ENCODE results near the gene MYL7.
"Not testable (repeated sequence)": the region's sequence is repeated elsewhere in the genome, so short reads cannot be mapped to it uniquely, and the experiment has no call there.

Gene MYL7, protein sequence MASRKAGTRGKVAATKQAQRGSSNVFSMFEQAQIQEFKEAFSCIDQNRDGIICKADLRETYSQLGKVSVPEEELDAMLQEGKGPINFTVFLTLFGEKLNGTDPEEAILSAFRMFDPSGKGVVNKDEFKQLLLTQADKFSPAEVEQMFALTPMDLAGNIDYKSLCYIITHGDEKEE

GRCh38 chr7:44141221-44141850 is at the start of gene MYL7:
Gene MYL7, minus strand, starts transcription at chr7:44141332. Its CDS starts 27 bp downstream, at chr7:44141305.
- DNase-seq (ENCODE audit: low read depth in 2 of 2) = no peak

DNA sequence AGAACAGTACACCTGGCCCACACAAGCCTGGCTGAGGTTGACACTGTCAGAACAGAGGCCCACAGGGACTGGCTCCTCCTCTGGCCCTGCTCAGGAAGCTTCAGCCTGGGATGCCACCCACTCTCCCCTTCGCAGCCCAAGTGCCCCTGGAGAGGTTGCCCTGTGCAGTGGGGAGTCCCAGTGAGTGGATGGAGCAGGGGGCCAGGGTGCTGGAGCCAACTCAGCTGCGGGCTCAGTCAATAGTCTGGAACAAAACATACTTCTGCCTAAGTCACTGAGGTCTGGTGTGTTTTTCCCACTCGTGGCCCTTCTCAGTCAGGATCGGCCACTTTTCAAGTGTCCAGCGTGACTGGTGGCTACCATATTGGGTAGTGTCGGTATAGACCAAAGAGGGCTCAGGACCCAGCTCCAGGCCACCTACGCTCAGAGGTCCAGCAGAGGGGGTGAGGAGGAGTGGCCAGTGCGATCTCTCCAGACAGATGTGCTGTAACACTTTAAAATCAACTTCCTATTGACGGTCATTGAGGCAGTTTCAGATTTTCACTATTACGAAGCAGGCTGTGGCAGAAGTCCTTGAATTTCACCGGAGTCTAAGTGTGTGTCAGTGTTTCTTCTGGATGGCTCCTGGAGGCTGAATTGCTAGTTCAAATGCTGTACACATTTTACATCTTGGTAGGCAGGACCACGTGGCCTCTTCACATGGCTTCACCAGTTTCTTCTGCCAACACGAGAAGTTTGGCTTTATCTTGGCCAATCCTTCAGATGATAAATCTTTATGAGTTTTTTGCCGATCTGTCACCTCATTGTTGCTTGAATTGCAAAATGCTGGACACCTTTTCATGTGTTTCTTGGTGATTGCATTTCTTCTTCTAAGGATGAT is 49.1 kb upstream of the MYL7 start:
- no peak for DNase-seq (ENCODE audit: low read depth in 2 of 2)

GRCh38 chr7:44189286-44189992 is 48.3 kb upstream of the MYL7 start, which contains the start of gene GCK:
Gene GCK, minus strand, starts transcription at chr7:44189439. Its CDS starts 486 bp downstream, at chr7:44188953.
- no peak for DNase-seq (ENCODE audit: low read depth in 2 of 2)

DNA sequence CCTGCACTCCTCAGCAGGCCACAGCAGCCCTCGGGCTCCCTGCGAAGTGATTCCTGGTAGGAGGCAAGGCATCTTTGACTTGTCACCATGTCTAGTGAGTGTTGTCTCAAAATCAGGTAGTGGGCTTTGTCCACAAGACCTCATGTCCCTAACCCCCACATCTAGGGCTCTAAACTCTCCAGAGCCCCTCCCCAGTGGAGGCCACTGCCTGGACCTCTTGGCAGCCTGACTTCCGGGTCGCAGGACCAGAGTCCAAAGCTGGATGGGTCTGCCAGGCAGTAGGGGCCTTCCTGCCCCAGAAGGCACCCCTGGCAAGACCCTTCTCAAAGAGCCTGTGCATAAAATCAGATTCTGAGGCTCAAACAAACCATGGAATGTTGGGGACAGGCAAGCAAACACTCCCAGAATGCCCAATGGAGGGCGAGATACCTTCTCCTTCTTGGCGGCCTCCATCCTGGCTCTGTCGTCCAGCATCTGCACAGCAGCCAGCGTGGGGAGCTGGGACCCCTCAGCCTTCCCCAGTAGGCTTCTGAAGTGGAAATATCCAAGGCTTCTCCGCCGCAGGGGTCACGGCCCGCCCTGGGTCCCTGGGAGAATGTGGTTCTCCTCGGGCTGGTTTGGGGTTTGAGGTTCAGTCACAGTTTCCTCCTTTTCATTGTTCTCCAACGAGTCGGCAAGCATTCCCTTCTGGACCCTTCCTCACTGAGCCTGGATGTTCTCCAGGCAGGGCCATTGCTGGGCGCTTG is 47.5 kb upstream of the MYL7 start:
- no peak for DNase-seq (ENCODE audit: low read depth in 2 of 2)

- no peak for DNase-seq (ENCODE audit: low read depth in 2 of 2)
These were observed 46.7 kb upstream of the MYL7 start for GRCh38 chr7:44187636-44188416.

GRCh38 chr7:44186736-44187135 is 45.6 kb upstream of the MYL7 start:
- no peak for DNase-seq (ENCODE audit: low read depth in 2 of 2)

- no peak for DNase-seq (ENCODE audit: low read depth in 2 of 2)
These were observed 44.6 kb upstream of the MYL7 start for GRCh38 chr7:44185729-44186128.

DNA sequence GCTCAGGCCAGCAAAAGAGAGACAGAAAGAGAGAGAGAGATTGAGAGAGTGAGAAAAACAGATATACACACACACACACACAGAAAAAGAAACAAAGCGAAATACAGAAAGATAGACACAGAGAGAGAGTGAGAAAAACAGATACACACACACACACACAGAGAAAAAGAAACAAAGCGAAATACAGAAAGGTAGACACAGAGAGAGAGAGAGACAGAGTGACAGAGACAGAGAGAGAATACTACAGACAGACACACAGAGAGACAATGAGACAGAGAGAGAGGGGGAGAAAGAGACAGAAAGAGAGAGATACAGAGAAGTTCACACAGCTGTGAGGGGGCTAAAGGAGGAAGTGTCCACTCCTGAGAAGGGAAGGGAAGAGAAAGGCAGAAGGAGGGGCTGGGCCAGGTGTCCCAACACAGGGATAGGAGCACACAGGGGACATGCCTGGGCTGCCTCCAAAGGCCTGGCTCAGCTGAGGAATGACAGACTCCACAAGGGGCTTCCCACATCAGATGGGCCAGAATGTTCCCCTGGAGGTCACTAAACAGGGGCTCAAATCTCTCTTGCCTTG is 43.8 kb upstream of the MYL7 start:
- DNase-seq (ENCODE audit: low read depth in 2 of 2) = no peak

DNA sequence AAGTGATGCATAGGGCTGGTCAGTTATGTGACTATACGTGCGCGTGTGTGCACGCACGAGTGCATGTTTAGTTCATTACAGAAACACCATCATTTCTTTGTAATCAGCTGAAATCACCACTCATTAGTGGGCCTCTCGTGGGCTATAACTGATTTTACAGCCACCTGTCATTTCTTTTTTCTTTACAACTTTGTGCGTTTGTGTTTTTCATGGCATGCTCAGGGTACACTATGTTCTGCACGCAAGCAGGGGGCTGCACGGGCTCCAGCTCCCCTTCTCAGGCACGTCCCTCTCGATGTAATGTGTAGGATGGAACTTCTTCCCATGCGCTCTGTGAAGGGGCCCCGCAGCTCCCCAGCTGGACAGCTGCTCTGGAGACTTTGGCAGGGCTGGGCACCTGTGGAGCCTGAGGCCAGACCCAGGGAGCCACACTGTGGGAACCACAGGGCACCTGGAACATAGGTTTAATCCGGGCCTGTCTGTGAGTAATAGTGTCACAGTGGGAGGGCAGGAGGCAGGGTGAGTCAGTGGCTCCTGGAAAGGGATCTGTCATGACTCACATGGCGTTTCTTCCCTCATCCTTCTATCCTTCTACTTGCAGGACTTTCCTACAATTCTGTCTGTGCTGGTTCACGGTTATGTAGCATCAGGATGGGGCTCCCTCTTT is 43.2 kb upstream of the MYL7 start:
- DNase-seq (ENCODE audit: low read depth in 2 of 2) = no peak

GRCh38 chr7:44183386-44183785 is 42.3 kb upstream of the MYL7 start:
- DNase-seq (ENCODE audit: low read depth in 2 of 2) = no peak

- DNase-seq (ENCODE audit: low read depth in 2 of 2) = no peak
These were observed 41.7 kb upstream of the MYL7 start for GRCh38 chr7:44182827-44183226.

DNA sequence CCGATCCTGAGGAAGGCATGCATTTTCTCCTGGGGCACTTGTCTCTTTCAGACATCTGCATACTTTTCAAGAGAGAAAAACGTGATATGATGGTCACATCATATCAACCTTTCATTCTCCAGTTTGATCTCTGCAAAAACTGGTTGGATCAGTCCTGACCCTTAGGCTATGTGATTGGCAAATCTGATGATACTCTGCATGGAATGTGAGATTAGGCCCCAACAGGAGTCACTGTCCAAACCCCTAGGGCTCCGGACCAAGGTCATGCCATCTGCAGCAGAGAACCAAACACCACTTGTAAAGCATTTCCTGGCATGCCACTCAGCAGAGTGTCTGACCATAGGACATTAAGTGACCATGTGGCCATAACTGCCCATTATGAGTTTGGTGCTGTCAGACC is 39.5 kb upstream of the MYL7 start:
- DNase-seq (ENCODE audit: low read depth in 2 of 2) = no peak

DNA sequence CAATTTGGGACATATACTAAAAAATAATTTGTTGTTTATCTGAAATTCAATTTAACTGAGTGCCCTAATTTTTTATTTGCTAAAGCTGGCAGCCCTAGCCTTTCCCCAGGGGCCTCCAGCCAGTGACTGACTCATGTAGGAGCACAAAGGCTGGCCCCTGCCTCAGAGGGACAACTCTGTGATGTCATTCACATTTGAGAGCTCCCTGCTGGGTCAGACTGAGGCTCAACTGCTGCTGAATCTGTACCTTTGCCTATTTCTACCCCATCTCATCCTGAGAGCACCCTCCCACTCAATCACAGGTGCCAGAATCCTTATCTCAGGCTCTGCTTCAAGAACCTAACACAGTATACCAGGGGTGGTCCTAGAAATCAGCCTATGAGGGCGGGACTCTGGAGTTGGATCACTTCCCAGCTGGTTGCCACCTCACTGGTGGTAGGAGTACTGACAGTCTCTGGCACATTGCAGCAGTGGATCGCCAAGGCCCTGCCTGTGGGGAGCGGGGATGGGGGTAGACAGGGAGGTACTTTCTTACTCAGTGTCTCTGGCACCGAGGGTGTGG is 36.5 kb upstream of the MYL7 start:
- DNase-seq (ENCODE audit: low read depth in 2 of 2) = no peak

DNA sequence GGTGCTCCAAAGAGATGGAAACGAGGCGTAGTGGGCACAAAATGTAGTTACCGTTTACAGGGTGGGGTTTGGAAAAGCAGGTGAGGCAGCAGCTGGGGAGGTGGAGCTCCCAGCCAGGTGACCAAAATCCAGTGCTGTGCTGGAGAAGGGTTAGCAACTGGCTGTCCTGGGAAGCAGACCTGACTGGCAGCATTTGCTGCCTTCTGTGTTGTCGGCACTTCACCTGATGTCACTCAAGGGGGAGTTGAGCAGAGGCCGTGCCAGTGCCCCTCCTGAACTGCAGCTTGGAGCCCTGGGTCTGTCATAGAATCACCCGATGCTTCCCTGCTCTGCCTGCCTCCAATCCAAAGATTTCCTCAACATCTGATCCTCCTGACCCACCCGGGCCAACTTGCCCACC is 35.4 kb upstream of the MYL7 start:
- DNase-seq (ENCODE audit: low read depth in 2 of 2) = no peak

- DNase-seq (ENCODE audit: low read depth in 2 of 2) = no peak
These were observed 34.6 kb upstream of the MYL7 start for GRCh38 chr7:44175730-44176129.

DNA sequence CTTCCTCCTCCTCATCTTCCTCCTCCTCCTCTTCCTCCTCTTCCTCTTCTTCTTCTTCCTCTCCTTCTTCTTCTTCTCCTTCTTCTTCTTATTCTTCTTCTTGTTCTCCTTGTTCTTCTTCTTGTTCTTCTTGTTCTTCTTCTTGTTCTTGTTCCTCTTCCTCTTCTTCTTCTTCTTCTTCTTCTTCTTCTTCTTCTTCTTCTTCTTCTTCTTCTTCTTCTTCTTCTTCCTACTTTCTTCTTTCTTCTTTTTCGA is 33.5 kb upstream of the MYL7 start:
- not testable (repeated sequence) for DNase-seq (ENCODE audit: low read depth in 2 of 2)

GRCh38 chr7:44173911-44174693 is 33.0 kb upstream of the MYL7 start:
- DNase-seq (ENCODE audit: low read depth in 2 of 2) = no peak

DNA sequence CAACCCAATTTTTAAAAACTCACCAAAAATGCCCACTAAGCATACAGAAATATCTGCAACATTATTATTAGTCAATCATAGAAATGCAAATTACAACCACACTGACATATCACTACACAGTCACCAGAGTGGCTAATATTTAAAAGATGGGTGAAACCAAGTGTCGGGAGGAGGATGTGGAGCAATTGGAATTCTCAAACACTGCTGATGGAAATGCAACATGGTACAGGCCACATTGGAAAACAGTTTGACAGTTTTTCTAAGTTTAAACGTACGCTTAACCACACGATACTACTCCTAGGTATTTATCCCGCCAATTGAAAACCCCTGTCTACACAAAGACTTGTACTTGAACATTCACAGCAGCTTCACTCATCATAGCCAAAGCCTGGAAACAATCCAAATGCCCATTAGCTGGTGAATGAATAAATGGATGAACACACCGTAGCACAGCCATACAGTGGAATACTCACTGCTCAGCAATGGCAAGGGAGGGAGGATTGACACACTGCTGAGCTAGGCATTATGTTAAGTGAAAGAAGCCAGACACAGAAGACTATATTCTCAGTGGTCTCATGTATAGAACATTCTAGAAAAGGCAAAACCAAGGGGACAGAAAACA is 31.8 kb upstream of the MYL7 start:
- no peak for DNase-seq (ENCODE audit: low read depth in 2 of 2)

All from stimulated activated CD8-positive, alpha-beta memory T cell treated with anti-CD3 and anti-CD28 coated beads, Interleukin-2, amount 100 ng/mL, for 48 hours (primary cell).